ENCODE measurements around the gene FMNL1. TPM values are rescaled to one million over a fixed set of nuclear protein-coding genes. Genes with fewer than 3 reads are reported as not detected.

Gene FMNL1
- polyA plus RNA-seq = 0.46 to 1.1 TPM (median 0.79 TPM) in 3 replicates
- polyA plus RNA-seq (2011; ENCODE audit: low read depth) = 3.1 TPM
- 0.66 and 1.1 TPM in 2 replicates for polyA plus RNA-seq (2011; cell fraction: cytosol; rRNA removed)
- polyA plus RNA-seq (2011; cell fraction: nucleus; rRNA removed) = 3.3 and 3.5 TPM in 2 replicates
- polyA plus RNA-seq (2012; ENCODE audit: low replicate concordance) = 1.6 and 2.0 TPM in 2 replicates
- 0.29 to 2.5 TPM (median 0.36 TPM) in 3 replicates for polyA minus RNA-seq
- polyA minus RNA-seq (2011; cell fraction: cytosol; rRNA and poly(A)+ RNA removed) = 2.3 TPM
- polyA minus RNA-seq (2011; cell fraction: nucleus; rRNA and poly(A)+ RNA removed) = 1.1 and 2.9 TPM in 2 replicates

DNA sequence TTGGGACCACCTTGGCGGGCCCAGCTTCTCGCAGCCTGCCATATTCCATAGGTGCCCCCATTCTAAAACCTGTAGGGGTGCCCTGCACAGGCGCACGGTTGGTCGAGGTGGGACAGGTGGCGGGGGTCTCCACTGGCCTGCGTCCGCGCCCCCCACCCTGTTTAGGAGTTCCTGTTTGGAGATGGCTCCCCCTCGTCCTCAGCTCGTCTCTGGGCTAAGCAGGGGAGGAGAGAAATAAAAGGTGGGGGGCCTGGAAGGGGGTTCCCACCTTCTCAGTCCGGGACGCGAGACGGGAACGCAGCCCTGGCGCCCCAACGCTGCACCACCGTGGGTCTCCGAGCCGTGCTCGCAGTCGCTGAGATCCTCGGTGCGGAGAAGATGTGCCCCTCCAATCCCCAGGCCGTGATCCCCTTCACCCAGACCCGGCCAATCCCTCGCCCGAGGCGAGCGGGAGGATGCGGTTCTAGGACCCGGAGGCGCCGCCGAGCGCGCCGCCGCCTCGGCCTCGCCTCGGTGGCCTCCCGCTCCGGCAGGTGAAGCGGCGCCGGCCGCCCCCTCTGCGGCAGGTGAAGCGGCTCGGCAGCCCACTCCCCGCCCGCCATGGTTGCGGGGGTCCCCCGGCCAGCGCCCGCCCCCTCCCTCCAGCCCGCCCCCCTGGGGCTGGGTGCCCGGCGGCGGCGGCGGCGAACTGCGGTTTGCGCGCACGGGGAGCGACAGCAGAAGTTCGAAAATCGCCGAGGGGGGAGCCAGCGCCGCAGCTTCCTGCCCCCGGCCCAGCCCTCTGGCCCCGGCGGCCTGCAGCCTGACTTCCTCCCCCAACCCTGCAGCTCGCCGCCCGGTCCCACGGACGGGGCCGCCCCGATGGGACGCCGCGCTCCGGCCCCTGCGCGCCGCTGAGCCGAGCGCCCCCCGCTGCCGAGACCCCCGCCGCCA, at the start of gene FMNL1:
TSS of gene FMNL1 (plus strand) at position 805 of the 933 bp plus-strand sequence. CDS start 240 bp downstream, outside the sequence.
- DNase-seq (ENCODE audit: low read depth, low spot score) (no peak), FAIRE-seq (no peak)
- H3K9me1 ChIP-seq (ENCODE audit: control insufficient read depth, extremely low read depth, insufficient read depth, low read length) = no peaks in the 10 kb centered on the region
- H3K36me3 ChIP-seq (ENCODE audit: control insufficient read depth in 2 of 2, extremely low read depth in 1 of 2, insufficient read depth in 2 of 2, low read length in 2 of 2) = no peaks in the 10 kb centered on the region
- H3K4me1 ChIP-seq (ENCODE audit: control insufficient read depth, extremely low read depth, insufficient read depth, low read length) = peaks cover 12% of the 10 kb centered on the region
- H3K79me2 ChIP-seq (ENCODE audit: control insufficient read depth, insufficient read depth, low read length) = no peaks in the 10 kb centered on the region
- H3K27me3 ChIP-seq (ENCODE audit: control insufficient read depth, extremely low read depth, insufficient read depth, low read length) = peaks cover 27% of the 10 kb centered on the region
- TF ChIP-seq CTCF (optimal IDR thresholded peaks at IDR 0.05 in 1 of 3, IDR thresholded peaks at IDR 0.05 in 1 of 3, conservative IDR thresholded peaks at IDR 0.05 in 1 of 3; ENCODE audit: extremely low read depth in 1 of 3, insufficient read depth in 2 of 3, low read length in 3 of 3) = no peak
- peak; percentile 40 for TF ChIP-seq EZH2 (IDR thresholded peaks at IDR 0.05; ENCODE audit: low read length)
- no peaks in the 10 kb centered on the region for H4K20me1 ChIP-seq (ENCODE audit: control insufficient read depth, extremely low read depth, insufficient read depth, low read length)
- H3K4me3 ChIP-seq (ENCODE audit: control insufficient read depth in 2 of 3, extremely low read depth in 1 of 3, insufficient read depth in 2 of 3, low read depth in 1 of 3, low read length in 3 of 3) = peak within 1 kb of the TSS; percentile 29 to 63 (median 43)
- H3K9me3 ChIP-seq (ENCODE audit: control insufficient read depth, low read depth, low read length) = no peaks in the 10 kb centered on the region
- no peak within 1 kb of the TSS for H3K9ac ChIP-seq (ENCODE audit: control insufficient read depth, extremely low read depth, insufficient read depth, low read length)
- dilution Hi-C loops (cut with MboI; ENCODE audit: extremely low pct_ligation_motif_present, low sequenced_read_pairs) = no loop called here
- H3K4me2 ChIP-seq (ENCODE audit: control insufficient read depth, extremely low read depth, insufficient read depth, low read depth, low read length) = peak within 1 kb of the TSS; percentile 45
- peak within 1 kb of the TSS; percentile 26 for H2AFZ ChIP-seq (ENCODE audit: control insufficient read depth, low read length)
- no peak within 1 kb of the TSS for H3K27ac ChIP-seq (ENCODE audit: control insufficient read depth, insufficient read depth, low read length)

- TF ChIP-seq CTCF (optimal IDR thresholded peaks at IDR 0.05 in 1 of 3, IDR thresholded peaks at IDR 0.05 in 1 of 3, conservative IDR thresholded peaks at IDR 0.05 in 1 of 3; ENCODE audit: extremely low read depth in 1 of 3, insufficient read depth in 2 of 3, low read length in 3 of 3) (no peak), EZH2 (IDR thresholded peaks at IDR 0.05; ENCODE audit: low read length) (no peak)
- Histone ChIP-seq H3K9me1 (ENCODE audit: control insufficient read depth, extremely low read depth, insufficient read depth, low read length) (no peaks in the 10 kb centered on the region), H3K4me3 (ENCODE audit: control insufficient read depth in 2 of 3, extremely low read depth in 1 of 3, insufficient read depth in 2 of 3, low read depth in 1 of 3, low read length in 3 of 3) (peak overlapping the region; percentile 41 to 92 (median 83)), H3K4me1 (ENCODE audit: control insufficient read depth, extremely low read depth, insufficient read depth, low read length) (peaks cover 51% of the 10 kb centered on the region), H4K20me1 (ENCODE audit: control insufficient read depth, extremely low read depth, insufficient read depth, low read length) (no peaks in the 10 kb centered on the region), H2AFZ (ENCODE audit: control insufficient read depth, low read length) (peak overlapping the region; percentile 47), H3K27ac (ENCODE audit: control insufficient read depth, insufficient read depth, low read length) (peak overlapping the region; percentile 100), H3K9ac (ENCODE audit: control insufficient read depth, extremely low read depth, insufficient read depth, low read length) (peak overlapping the region; percentile 99), H3K36me3 (ENCODE audit: control insufficient read depth in 2 of 2, extremely low read depth in 1 of 2, insufficient read depth in 2 of 2, low read length in 2 of 2) (no peaks in the 10 kb centered on the region), H3K27me3 (ENCODE audit: control insufficient read depth, extremely low read depth, insufficient read depth, low read length) (no peaks in the 10 kb centered on the region), H3K79me2 (ENCODE audit: control insufficient read depth, insufficient read depth, low read length) (no peaks in the 10 kb centered on the region), H3K9me3 (ENCODE audit: control insufficient read depth, low read depth, low read length) (no peaks in the 10 kb centered on the region), H3K4me2 (ENCODE audit: control insufficient read depth, extremely low read depth, insufficient read depth, low read depth, low read length) (peak overlapping the region; percentile 99)
- DNase-seq (ENCODE audit: low read depth, low spot score) = no peak
- dilution Hi-C loops (cut with MboI; ENCODE audit: extremely low pct_ligation_motif_present, low sequenced_read_pairs) = no loop called here
- FAIRE-seq = no peak
These were observed 49.5 kb upstream of the FMNL1 start for GRCh38 chr17:45172232-45172540.
